ENCODE measurements around the gene CSTB. TPM values are rescaled to one million over a fixed set of nuclear protein-coding genes. Genes with fewer than 3 reads are reported as not detected.

Gene CSTB
- total RNA-seq, 1 donor from 2014 or later, result 42.6 TPM

- TF ChIP-seq CTCF (IDR thresholded peaks at IDR 0.05; ENCODE audit: unreplicated experiment), result no peak
- H3K9me3 Mint-ChIP-seq (ENCODE audit: low read depth), result no peaks in the 10 kb centered on the region
- peaks cover 7% of the 10 kb centered on the region for H3K4me1 Mint-ChIP-seq (ENCODE audit: low read depth)
- DNase-seq (ENCODE audit: low spot score, unreplicated experiment), result no peak
- H3K27ac Mint-ChIP-seq, result peak overlapping the region; percentile 69
- peak overlapping the region; percentile 54 for H3K4me3 Mint-ChIP-seq (ENCODE audit: low read depth)
- no peaks in the 10 kb centered on the region for H3K27me3 Mint-ChIP-seq
- peaks cover 1% of the 10 kb centered on the region for H3K36me3 Mint-ChIP-seq (ENCODE audit: insufficient read depth)
Measured at GRCh38 chr21:43786300-43786806, 10.2 kb upstream of the CSTB start.

- H3K36me3 Mint-ChIP-seq (ENCODE audit: insufficient read depth), result no peaks in the 10 kb centered on the region
- DNase-seq (ENCODE audit: low spot score, unreplicated experiment), result no peak
- H3K27me3 Mint-ChIP-seq, result no peaks in the 10 kb centered on the region
- H3K4me1 Mint-ChIP-seq (ENCODE audit: low read depth), result peaks cover 3% of the 10 kb centered on the region
- H3K4me3 Mint-ChIP-seq (ENCODE audit: low read depth), result no peak overlapping the region
- no peak for TF ChIP-seq CTCF (IDR thresholded peaks at IDR 0.05; ENCODE audit: unreplicated experiment)
- no peaks in the 10 kb centered on the region for H3K9me3 Mint-ChIP-seq (ENCODE audit: low read depth)
- H3K27ac Mint-ChIP-seq, result no peak overlapping the region
Measured at GRCh38 chr21:43785134-43785533, 9.0 kb upstream of the CSTB start.

GRCh38 chr21:43783098-43783700 is 7.1 kb upstream of the CSTB start:
- Mint-ChIP-seq H3K36me3 (ENCODE audit: insufficient read depth) (no peaks in the 10 kb centered on the region), H3K4me3 (ENCODE audit: low read depth) (no peak overlapping the region), H3K27ac (no peak overlapping the region), H3K9me3 (ENCODE audit: low read depth) (no peaks in the 10 kb centered on the region), H3K27me3 (no peaks in the 10 kb centered on the region), H3K4me1 (ENCODE audit: low read depth) (peaks cover 3% of the 10 kb centered on the region)
- TF ChIP-seq CTCF (IDR thresholded peaks at IDR 0.05; ENCODE audit: unreplicated experiment), result no peak
- no peak for DNase-seq (ENCODE audit: low spot score, unreplicated experiment)

- H3K36me3 Mint-ChIP-seq (ENCODE audit: insufficient read depth), result no peaks in the 10 kb centered on the region
- no peak for DNase-seq (ENCODE audit: low spot score, unreplicated experiment)
- peaks cover 3% of the 10 kb centered on the region for H3K4me1 Mint-ChIP-seq (ENCODE audit: low read depth)
- no peaks in the 10 kb centered on the region for H3K9me3 Mint-ChIP-seq (ENCODE audit: low read depth)
- no peak overlapping the region for H3K4me3 Mint-ChIP-seq (ENCODE audit: low read depth)
- no peak overlapping the region for H3K27ac Mint-ChIP-seq
- TF ChIP-seq CTCF (IDR thresholded peaks at IDR 0.05; ENCODE audit: unreplicated experiment), result no peak
- no peaks in the 10 kb centered on the region for H3K27me3 Mint-ChIP-seq
Measured at GRCh38 chr21:43782431-43783097, 6.5 kb upstream of the CSTB start.

- DNase-seq (ENCODE audit: low spot score, unreplicated experiment), result no peak
- Mint-ChIP-seq H3K27me3 (no peaks in the 10 kb centered on the region), H3K27ac (no peak overlapping the region), H3K9me3 (ENCODE audit: low read depth) (no peaks in the 10 kb centered on the region), H3K4me3 (ENCODE audit: low read depth) (no peak overlapping the region), H3K36me3 (ENCODE audit: insufficient read depth) (no peaks in the 10 kb centered on the region), H3K4me1 (ENCODE audit: low read depth) (peaks cover 3% of the 10 kb centered on the region)
- no peak for TF ChIP-seq CTCF (IDR thresholded peaks at IDR 0.05; ENCODE audit: unreplicated experiment)
Measured at GRCh38 chr21:43781846-43782245, 5.7 kb upstream of the CSTB start.
